Measurements from ENCODE around the gene CCL22.

DNA sequence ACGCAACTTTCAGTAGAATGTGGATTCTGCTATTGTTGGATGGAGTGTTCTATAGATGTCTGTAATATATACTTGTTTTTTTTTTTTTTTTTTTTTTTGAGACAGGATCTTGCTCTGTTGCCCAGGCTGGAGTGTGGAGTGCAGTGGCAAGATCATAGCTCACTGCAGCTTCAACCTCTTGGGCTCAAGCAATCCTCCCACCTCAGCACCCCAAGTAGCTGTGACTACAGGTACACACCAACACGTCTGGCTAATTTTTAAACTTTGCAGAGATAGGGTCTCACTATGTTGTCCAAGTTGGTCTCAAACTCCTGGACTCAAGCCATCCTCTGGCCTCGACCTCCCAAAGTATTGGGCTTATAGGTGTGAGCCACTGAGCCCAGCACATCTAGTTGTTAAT is 27.2 kb upstream of the CCL22 start:
- TF ChIP-seq, protein P1, sequence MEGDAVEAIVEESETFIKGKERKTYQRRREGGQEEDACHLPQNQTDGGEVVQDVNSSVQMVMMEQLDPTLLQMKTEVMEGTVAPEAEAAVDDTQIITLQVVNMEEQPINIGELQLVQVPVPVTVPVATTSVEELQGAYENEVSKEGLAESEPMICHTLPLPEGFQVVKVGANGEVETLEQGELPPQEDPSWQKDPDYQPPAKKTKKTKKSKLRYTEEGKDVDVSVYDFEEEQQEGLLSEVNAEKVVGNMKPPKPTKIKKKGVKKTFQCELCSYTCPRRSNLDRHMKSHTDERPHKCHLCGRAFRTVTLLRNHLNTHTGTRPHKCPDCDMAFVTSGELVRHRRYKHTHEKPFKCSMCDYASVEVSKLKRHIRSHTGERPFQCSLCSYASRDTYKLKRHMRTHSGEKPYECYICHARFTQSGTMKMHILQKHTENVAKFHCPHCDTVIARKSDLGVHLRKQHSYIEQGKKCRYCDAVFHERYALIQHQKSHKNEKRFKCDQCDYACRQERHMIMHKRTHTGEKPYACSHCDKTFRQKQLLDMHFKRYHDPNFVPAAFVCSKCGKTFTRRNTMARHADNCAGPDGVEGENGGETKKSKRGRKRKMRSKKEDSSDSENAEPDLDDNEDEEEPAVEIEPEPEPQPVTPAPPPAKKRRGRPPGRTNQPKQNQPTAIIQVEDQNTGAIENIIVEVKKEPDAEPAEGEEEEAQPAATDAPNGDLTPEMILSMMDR (conservative IDR thresholded peaks at IDR 0.05; ENCODE audit: low read length): no peak
- no peak for TF ChIP-seq EZH2phosphoT487 (IDR thresholded peaks at IDR 0.05; ENCODE audit: borderline replicate concordance)
